Glutamatergic neuron (in vitro differentiated cells): ENCODE measurements around the gene CCL13. TPM values are rescaled to one million over a fixed set of nuclear protein-coding genes. Genes with fewer than 3 reads are reported as not detected.

Experiments
- DNase-seq: peaks from one replicate; pipeline ENCODE4 v3.0.0; 2022
- H3K27ac Mint-ChIP-seq: one replicate; pipeline ENCODE4 v1.8.0; 2020; ENCODE audit warnings: mild to moderate bottlenecking, mixed read lengths, inconsistent platforms; ENCODE audit not compliant: unreplicated experiment
- H3K27me3 Mint-ChIP-seq: one replicate; pipeline ENCODE4 v1.8.0; 2020; ENCODE audit warnings: mild to moderate bottlenecking, moderate library complexity, mixed read lengths, inconsistent platforms; ENCODE audit not compliant: unreplicated experiment
- H3K36me3 Mint-ChIP-seq: one replicate; pipeline ENCODE4 v1.8.0; 2020; ENCODE audit warnings: mild to moderate bottlenecking, mixed read lengths, inconsistent platforms; ENCODE audit not compliant: unreplicated experiment
- H3K4me1 Mint-ChIP-seq: one replicate; pipeline ENCODE4 v1.8.0; 2020; ENCODE audit warnings: mild to moderate bottlenecking, low read depth, mixed read lengths, inconsistent platforms; ENCODE audit not compliant: unreplicated experiment
- H3K4me3 Mint-ChIP-seq: one replicate; pipeline ENCODE4 v1.8.0; 2020; ENCODE audit warnings: mild to moderate bottlenecking, mixed read lengths, inconsistent platforms; ENCODE audit not compliant: unreplicated experiment
- H3K9me3 Mint-ChIP-seq: one replicate; pipeline ENCODE4 v1.8.0; 2020; ENCODE audit warnings: mild to moderate bottlenecking, moderate library complexity, mixed read lengths, inconsistent platforms; ENCODE audit not compliant: unreplicated experiment
- total RNA-seq: library from RNA; stranded (reverse); fragmentation: NEBNext Ultra II Directional; extraction: Animal tissue kit (Norgen Biotek cat#: 25700); gene quantifications from one replicate; pipeline ENCODE4 v1.2.1, GENCODE V29; 2021; ENCODE audit not compliant: unreplicated experiment
- TF ChIP-seq, protein P1 (sequence below): fragments of 200-600 bp; sonication (generic); IDR thresholded peaks from one replicate; pipeline ENCODE4 v1.5.0; 2021; ENCODE audit not compliant: partially characterized antibody, unreplicated experiment

CCL13 gene
- total RNA-seq, 1 donor from 2014 or later = not detected

- Mint-ChIP-seq H3K4me1 (peaks cover 1% of the 10 kb centered on the region), H3K27me3 (peaks cover 3% of the 10 kb centered on the region), H3K27ac (no peak overlapping the region), H3K36me3 (no peaks in the 10 kb centered on the region), H3K9me3 (peaks cover 1% of the 10 kb centered on the region), H3K4me3 (no peak overlapping the region)
- no peak for DNase-seq
- TF ChIP-seq, protein P1, sequence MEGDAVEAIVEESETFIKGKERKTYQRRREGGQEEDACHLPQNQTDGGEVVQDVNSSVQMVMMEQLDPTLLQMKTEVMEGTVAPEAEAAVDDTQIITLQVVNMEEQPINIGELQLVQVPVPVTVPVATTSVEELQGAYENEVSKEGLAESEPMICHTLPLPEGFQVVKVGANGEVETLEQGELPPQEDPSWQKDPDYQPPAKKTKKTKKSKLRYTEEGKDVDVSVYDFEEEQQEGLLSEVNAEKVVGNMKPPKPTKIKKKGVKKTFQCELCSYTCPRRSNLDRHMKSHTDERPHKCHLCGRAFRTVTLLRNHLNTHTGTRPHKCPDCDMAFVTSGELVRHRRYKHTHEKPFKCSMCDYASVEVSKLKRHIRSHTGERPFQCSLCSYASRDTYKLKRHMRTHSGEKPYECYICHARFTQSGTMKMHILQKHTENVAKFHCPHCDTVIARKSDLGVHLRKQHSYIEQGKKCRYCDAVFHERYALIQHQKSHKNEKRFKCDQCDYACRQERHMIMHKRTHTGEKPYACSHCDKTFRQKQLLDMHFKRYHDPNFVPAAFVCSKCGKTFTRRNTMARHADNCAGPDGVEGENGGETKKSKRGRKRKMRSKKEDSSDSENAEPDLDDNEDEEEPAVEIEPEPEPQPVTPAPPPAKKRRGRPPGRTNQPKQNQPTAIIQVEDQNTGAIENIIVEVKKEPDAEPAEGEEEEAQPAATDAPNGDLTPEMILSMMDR = no peak
These were observed 12.7 kb downstream of the CCL13 start for GRCh38 chr17:34368946-34369500.

GRCh38 chr17:34369571-34369970 is 13.3 kb downstream of the CCL13 start:
- Mint-ChIP-seq H3K27ac (no peak overlapping the region), H3K27me3 (peaks cover 3% of the 10 kb centered on the region)
- DNase-seq = no peak

GRCh38 chr17:34370376-34370996 is 14.2 kb downstream of the CCL13 start:
- peaks cover 3% of the 10 kb centered on the region for H3K27me3 Mint-ChIP-seq
- no peak for DNase-seq
- no peak overlapping the region for H3K27ac Mint-ChIP-seq
- TF ChIP-seq, protein P1 = no peak
- peaks cover 1% of the 10 kb centered on the region for H3K9me3 Mint-ChIP-seq
- H3K4me3 Mint-ChIP-seq = no peak overlapping the region
- peaks cover 1% of the 10 kb centered on the region for H3K4me1 Mint-ChIP-seq
- no peaks in the 10 kb centered on the region for H3K36me3 Mint-ChIP-seq

More at GRCh38 chr17:34369571-34369970, 13.3 kb downstream of the CCL13 start:
- H3K9me3 Mint-ChIP-seq = peaks cover 1% of the 10 kb centered on the region
- H3K4me1 Mint-ChIP-seq = peaks cover 1% of the 10 kb centered on the region
- H3K4me3 Mint-ChIP-seq = no peak overlapping the region
- H3K36me3 Mint-ChIP-seq = no peaks in the 10 kb centered on the region
- TF ChIP-seq, protein P1 = no peak

DNA sequence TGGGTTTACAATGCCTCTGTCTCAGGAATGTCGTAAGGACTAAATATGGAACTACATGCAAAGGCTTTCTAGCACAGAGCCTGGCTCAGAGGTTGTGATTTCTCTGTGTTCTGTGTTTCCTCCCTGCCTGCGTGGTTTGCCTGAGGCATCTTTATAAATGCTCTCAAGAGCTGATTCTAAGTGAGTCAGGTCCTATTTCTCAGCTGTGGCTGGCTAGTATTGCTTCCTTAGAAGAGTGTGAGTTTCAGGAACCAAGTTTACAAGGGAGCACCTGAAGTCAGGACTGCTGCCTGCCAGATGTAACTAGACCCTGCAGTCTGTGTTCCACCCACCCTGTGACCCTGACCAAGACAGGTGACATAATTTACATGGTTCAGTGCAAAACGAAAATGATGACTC is 14.7 kb downstream of the CCL13 start:
- Mint-ChIP-seq H3K27ac (no peak overlapping the region), H3K36me3 (no peaks in the 10 kb centered on the region), H3K27me3 (peaks cover 3% of the 10 kb centered on the region), H3K4me3 (no peak overlapping the region), H3K4me1 (peaks cover 1% of the 10 kb centered on the region), H3K9me3 (peaks cover 1% of the 10 kb centered on the region)
- TF ChIP-seq, protein P1 = no peak
- DNase-seq = no peak

- Mint-ChIP-seq H3K9me3 (peaks cover 1% of the 10 kb centered on the region), H3K27me3 (peaks cover 3% of the 10 kb centered on the region), H3K36me3 (no peaks in the 10 kb centered on the region), H3K27ac (no peak overlapping the region), H3K4me3 (no peak overlapping the region), H3K4me1 (peaks cover 1% of the 10 kb centered on the region)
- no peak for DNase-seq
- TF ChIP-seq, protein P1 = no peak
These were observed 15.3 kb downstream of the CCL13 start for GRCh38 chr17:34371405-34372100.
